ENCODE data around the gene DLG4.

DLG4 gene

GRCh38 chr17:7220593-7221277 lies 1.1 kb upstream of the DLG4 start:
- peak overlapping the region; percentile 20 for H2AK5ac ChIP-seq (ENCODE audit: low read depth, low read length)
- H3K36me3 ChIP-seq (replicated peaks in 1 of 2; ENCODE audit: control insufficient read depth in 2 of 2, insufficient read depth in 2 of 2, low read length in 2 of 2), result peaks cover 36 to 53% of the 10 kb centered on the region in 2 donors
- H3K4me1 ChIP-seq (ENCODE audit: control insufficient read depth in 2 of 2, insufficient read depth in 1 of 2, low read depth in 1 of 2, low read length in 2 of 2), result peaks cover 23 to 29% of the 10 kb centered on the region in 2 donors
- WGBS, 2 donors (ENCODE audit: extremely low coverage in 2 of 2, insufficient read length in 2 of 2, insufficient replicate concordance in 1 of 2), result no CpG with 5 or more reads among the region's 11 CpGs
- no peak overlapping the region for H3K4ac ChIP-seq (ENCODE audit: low read length)
- H3K4me3 ChIP-seq (ENCODE audit: low read length in 2 of 2), result peak overlapping the region; percentile 67 to 93
- H4K8ac ChIP-seq (ENCODE audit: low read depth, low read length), result no peak overlapping the region
- peak overlapping the region; percentile 98 for H3K23ac ChIP-seq (ENCODE audit: low read depth, low read length, poor library complexity)
- peak overlapping the region; percentile 23 for H3K27ac ChIP-seq (replicated peaks; ENCODE audit: low read length)
- no peak overlapping the region for H2AFZ ChIP-seq (ENCODE audit: low read length)
- H2BK120ac ChIP-seq (ENCODE audit: low read depth, low read length), result no peak overlapping the region
- H2BK15ac ChIP-seq (ENCODE audit: low read length), result no peak overlapping the region
- H4K91ac ChIP-seq (ENCODE audit: low read depth, low read length, poor library complexity), result no peak overlapping the region
- no peak overlapping the region for H2BK12ac ChIP-seq (ENCODE audit: low read length)
- H3K14ac ChIP-seq (ENCODE audit: low read length), result peak overlapping the region; percentile 22
- peak overlapping the region; percentile 96 for H3K9ac ChIP-seq (ENCODE audit: low read depth, low read length, poor library complexity)
- peaks cover 2% of the 10 kb centered on the region for H3K79me1 ChIP-seq (ENCODE audit: low read depth, low read length)
- H3K18ac ChIP-seq (ENCODE audit: low read length), result no peak overlapping the region
- H3K9me3 ChIP-seq (replicated peaks in 1 of 2; ENCODE audit: control insufficient read depth in 2 of 2, insufficient read depth in 1 of 2, low read depth in 1 of 2, low read length in 2 of 2), result no peaks in the 10 kb centered on the region
- no peak for DNase-seq (ENCODE audit: low spot score)
- H3K27me3 ChIP-seq (ENCODE audit: control insufficient read depth in 3 of 3, insufficient read depth in 3 of 3, low read depth in 1 of 3, low read length in 3 of 3), result no peaks in the 10 kb centered on the region
- H2BK5ac ChIP-seq (ENCODE audit: low read length), result no peak overlapping the region
- peak overlapping the region; percentile 99 for H3K4me2 ChIP-seq (ENCODE audit: insufficient read depth, low read length, poor library complexity, severe bottlenecking)

DNA sequence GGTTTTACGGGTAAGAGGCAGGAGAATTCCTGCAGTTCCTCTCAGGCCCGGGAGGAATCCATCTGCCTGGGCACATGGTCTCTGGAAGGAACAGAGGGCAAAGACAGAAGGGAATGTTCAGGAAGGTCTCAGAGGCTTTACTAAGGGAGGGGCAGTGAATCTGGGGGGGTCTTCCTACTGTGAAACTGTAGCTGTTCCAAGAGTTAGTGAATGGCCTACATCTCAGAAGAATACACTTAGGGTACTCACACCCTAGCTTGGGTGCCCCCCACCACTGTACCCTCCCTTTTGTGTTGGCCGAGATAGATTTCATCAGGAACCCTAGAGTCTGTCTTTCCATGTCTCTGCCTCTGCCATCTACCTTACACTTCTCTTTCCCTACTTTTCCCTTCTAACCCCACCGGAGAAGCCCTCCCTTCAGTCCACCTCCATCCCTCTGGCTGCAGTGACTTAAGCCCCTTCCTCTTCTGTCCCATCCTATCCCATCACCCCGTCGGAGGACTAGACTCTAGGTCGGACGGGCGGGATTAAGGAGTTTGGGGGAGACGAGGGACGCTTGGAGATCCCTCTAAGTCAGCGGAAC lies 316 bp downstream of the DLG4 start:
- H3K36me3 ChIP-seq (replicated peaks in 1 of 2; ENCODE audit: control insufficient read depth in 2 of 2, insufficient read depth in 2 of 2, low read length in 2 of 2), result peaks cover 26 to 39% of the 10 kb centered on the region in 2 donors
- H2AFZ ChIP-seq (ENCODE audit: low read length), result peak overlapping the region; percentile 83
- no peak overlapping the region for H3K9ac ChIP-seq (ENCODE audit: low read depth, low read length, poor library complexity)
- no peak overlapping the region for H2BK12ac ChIP-seq (ENCODE audit: low read length)
- no peaks in the 10 kb centered on the region for H3K9me3 ChIP-seq (replicated peaks in 1 of 2; ENCODE audit: control insufficient read depth in 2 of 2, insufficient read depth in 1 of 2, low read depth in 1 of 2, low read length in 2 of 2)
- peak overlapping the region; percentile 58 to 67 for H3K4me3 ChIP-seq (ENCODE audit: low read length in 2 of 2)
- no peak overlapping the region for H3K4ac ChIP-seq (ENCODE audit: low read length)
- peak overlapping the region; percentile 6 for H2BK15ac ChIP-seq (ENCODE audit: low read length)
- H3K27me3 ChIP-seq (ENCODE audit: control insufficient read depth in 3 of 3, insufficient read depth in 3 of 3, low read depth in 1 of 3, low read length in 3 of 3), result no peaks in the 10 kb centered on the region
- H2BK120ac ChIP-seq (ENCODE audit: low read depth, low read length), result no peak overlapping the region
- no peak overlapping the region for H3K14ac ChIP-seq (ENCODE audit: low read length)
- H3K79me1 ChIP-seq (ENCODE audit: low read depth, low read length), result peaks cover 2% of the 10 kb centered on the region
- H2BK5ac ChIP-seq (ENCODE audit: low read length), result no peak overlapping the region
- H3K4me1 ChIP-seq (ENCODE audit: control insufficient read depth in 2 of 2, insufficient read depth in 1 of 2, low read depth in 1 of 2, low read length in 2 of 2), result peaks cover 29 to 35% of the 10 kb centered on the region in 2 donors
- H4K91ac ChIP-seq (ENCODE audit: low read depth, low read length, poor library complexity), result no peak overlapping the region
- DNase-seq (ENCODE audit: low spot score), result no peak
- WGBS, 2 donors (ENCODE audit: extremely low coverage in 2 of 2, insufficient read length in 2 of 2, insufficient replicate concordance in 1 of 2), result no CpG with 5 or more reads among the region's 12 CpGs
- peak overlapping the region; percentile 38 for H3K18ac ChIP-seq (ENCODE audit: low read length)
- peak overlapping the region; percentile 38 for H3K4me2 ChIP-seq (ENCODE audit: insufficient read depth, low read length, poor library complexity, severe bottlenecking)
- no peak overlapping the region for H3K23ac ChIP-seq (ENCODE audit: low read depth, low read length, poor library complexity)
- H4K8ac ChIP-seq (ENCODE audit: low read depth, low read length), result no peak overlapping the region
- peak overlapping the region; percentile 3 for H3K27ac ChIP-seq (replicated peaks; ENCODE audit: low read length)
- peak overlapping the region; percentile 22 for H2AK5ac ChIP-seq (ENCODE audit: low read depth, low read length)

- H4K8ac ChIP-seq (ENCODE audit: low read depth, low read length), result no peak overlapping the region
- H3K36me3 ChIP-seq (replicated peaks in 1 of 2; ENCODE audit: control insufficient read depth in 2 of 2, insufficient read depth in 2 of 2, low read length in 2 of 2), result peaks cover 20 to 34% of the 10 kb centered on the region in 2 donors
- no peak overlapping the region for H3K27ac ChIP-seq (replicated peaks; ENCODE audit: low read length)
- no peak overlapping the region for H3K23ac ChIP-seq (ENCODE audit: low read depth, low read length, poor library complexity)
- H3K9ac ChIP-seq (ENCODE audit: low read depth, low read length, poor library complexity), result no peak overlapping the region
- H2BK120ac ChIP-seq (ENCODE audit: low read depth, low read length), result no peak overlapping the region
- no peak overlapping the region for H3K14ac ChIP-seq (ENCODE audit: low read length)
- H2AFZ ChIP-seq (ENCODE audit: low read length), result peak overlapping the region; percentile 83
- DNase-seq (ENCODE audit: low spot score), result no peak
- H2BK15ac ChIP-seq (ENCODE audit: low read length), result peak overlapping the region; percentile 6
- no peak overlapping the region for H3K4me3 ChIP-seq (ENCODE audit: low read length in 2 of 2)
- H2BK12ac ChIP-seq (ENCODE audit: low read length), result no peak overlapping the region
- H3K4ac ChIP-seq (ENCODE audit: low read length), result no peak overlapping the region
- H3K27me3 ChIP-seq (ENCODE audit: control insufficient read depth in 3 of 3, insufficient read depth in 3 of 3, low read depth in 1 of 3, low read length in 3 of 3), result no peaks in the 10 kb centered on the region
- H3K79me1 ChIP-seq (ENCODE audit: low read depth, low read length), result peaks cover 2% of the 10 kb centered on the region
- H3K18ac ChIP-seq (ENCODE audit: low read length), result no peak overlapping the region
- peak overlapping the region; percentile 22 for H2AK5ac ChIP-seq (ENCODE audit: low read depth, low read length)
- no CpG with 5 or more reads among the region's 6 CpGs for WGBS, 2 donors (ENCODE audit: extremely low coverage in 2 of 2, insufficient read length in 2 of 2, insufficient replicate concordance in 1 of 2)
- H3K4me2 ChIP-seq (ENCODE audit: insufficient read depth, low read length, poor library complexity, severe bottlenecking), result no peak overlapping the region
- no peak overlapping the region for H4K91ac ChIP-seq (ENCODE audit: low read depth, low read length, poor library complexity)
- H2BK5ac ChIP-seq (ENCODE audit: low read length), result no peak overlapping the region
- no peaks in the 10 kb centered on the region for H3K9me3 ChIP-seq (replicated peaks in 1 of 2; ENCODE audit: control insufficient read depth in 2 of 2, insufficient read depth in 1 of 2, low read depth in 1 of 2, low read length in 2 of 2)
- H3K4me1 ChIP-seq (ENCODE audit: control insufficient read depth in 2 of 2, insufficient read depth in 1 of 2, low read depth in 1 of 2, low read length in 2 of 2), result peaks cover 29 to 35% of the 10 kb centered on the region in 2 donors
Observed at GRCh38 chr17:7218758-7219157, 878 bp downstream of the DLG4 start.

- Histone ChIP-seq H3K4me1 (ENCODE audit: control insufficient read depth in 2 of 2, insufficient read depth in 1 of 2, low read depth in 1 of 2, low read length in 2 of 2) (peaks cover 33 to 40% of the 10 kb centered on the region in 2 donors), H3K4me2 (ENCODE audit: insufficient read depth, low read length, poor library complexity, severe bottlenecking) (peak overlapping the region; percentile 54), H4K91ac (ENCODE audit: low read depth, low read length, poor library complexity) (peak overlapping the region; percentile 25), H3K27me3 (ENCODE audit: control insufficient read depth in 3 of 3, insufficient read depth in 3 of 3, low read depth in 1 of 3, low read length in 3 of 3) (no peaks in the 10 kb centered on the region), H2BK15ac (ENCODE audit: low read length) (peak overlapping the region; percentile 90), H2AK5ac (ENCODE audit: low read depth, low read length) (peak overlapping the region; percentile 22), H3K9me3 (replicated peaks in 1 of 2; ENCODE audit: control insufficient read depth in 2 of 2, insufficient read depth in 1 of 2, low read depth in 1 of 2, low read length in 2 of 2) (no peaks in the 10 kb centered on the region), H3K18ac (ENCODE audit: low read length) (peak overlapping the region; percentile 86), H3K4me3 (ENCODE audit: low read length in 2 of 2) (peak overlapping the region in 1 of 2 donors; percentile 44), H3K27ac (replicated peaks; ENCODE audit: low read length) (peak overlapping the region; percentile 54), H2AFZ (ENCODE audit: low read length) (peak overlapping the region; percentile 77), H3K79me1 (ENCODE audit: low read depth, low read length) (peaks cover 2% of the 10 kb centered on the region), H2BK5ac (ENCODE audit: low read length) (peak overlapping the region; percentile 76), H2BK120ac (ENCODE audit: low read depth, low read length) (peak overlapping the region; percentile 10), H3K14ac (ENCODE audit: low read length) (no peak overlapping the region), H4K8ac (ENCODE audit: low read depth, low read length) (no peak overlapping the region), H3K4ac (ENCODE audit: low read length) (peak overlapping the region; percentile 41), H3K36me3 (replicated peaks in 1 of 2; ENCODE audit: control insufficient read depth in 2 of 2, insufficient read depth in 2 of 2, low read length in 2 of 2) (peaks cover 15 to 28% of the 10 kb centered on the region in 2 donors), H2BK12ac (ENCODE audit: low read length) (peak overlapping the region; percentile 96), H3K9ac (ENCODE audit: low read depth, low read length, poor library complexity) (no peak overlapping the region), H3K23ac (ENCODE audit: low read depth, low read length, poor library complexity) (peak overlapping the region; percentile 27)
- no peak for DNase-seq (ENCODE audit: low spot score)
- WGBS, 2 donors (ENCODE audit: extremely low coverage in 2 of 2, insufficient read length in 2 of 2, insufficient replicate concordance in 1 of 2), result no CpG with 5 or more reads among the region's 6 CpGs
Observed at GRCh38 chr17:7218166-7218565, 1.5 kb downstream of the DLG4 start.
